ENCODE measurements around the gene ZFAND3.

The ZFAND3 gene

GRCh38 chr6:37894585-37894984 is 75.1 kb downstream of the ZFAND3 start:
- DNase-seq (ENCODE audit: low read depth): no peak

DNA sequence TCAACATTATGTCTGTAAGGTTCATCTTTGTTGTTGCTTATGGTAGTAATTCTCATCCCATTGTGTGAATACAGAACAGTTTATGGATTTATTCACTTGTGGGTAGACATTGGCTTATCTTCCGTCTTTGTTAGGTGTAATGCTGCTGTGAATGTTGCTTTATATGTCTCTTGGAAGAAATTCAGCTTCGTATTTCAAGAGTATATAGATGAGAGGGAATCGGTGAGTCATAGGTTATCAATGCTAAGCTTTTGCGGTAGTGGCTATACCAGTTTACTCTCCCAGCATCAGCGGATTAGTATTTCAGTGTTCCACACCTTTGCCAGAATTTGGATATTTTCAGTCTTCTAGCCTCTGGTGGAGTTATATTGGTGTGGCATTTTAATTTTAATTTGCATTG is 77.8 kb downstream of the ZFAND3 start:
- no peak for DNase-seq (ENCODE audit: low read depth)

- DNase-seq (ENCODE audit: low read depth): no peak
Measured at GRCh38 chr6:37897818-37898515, 78.4 kb downstream of the ZFAND3 start.

DNA sequence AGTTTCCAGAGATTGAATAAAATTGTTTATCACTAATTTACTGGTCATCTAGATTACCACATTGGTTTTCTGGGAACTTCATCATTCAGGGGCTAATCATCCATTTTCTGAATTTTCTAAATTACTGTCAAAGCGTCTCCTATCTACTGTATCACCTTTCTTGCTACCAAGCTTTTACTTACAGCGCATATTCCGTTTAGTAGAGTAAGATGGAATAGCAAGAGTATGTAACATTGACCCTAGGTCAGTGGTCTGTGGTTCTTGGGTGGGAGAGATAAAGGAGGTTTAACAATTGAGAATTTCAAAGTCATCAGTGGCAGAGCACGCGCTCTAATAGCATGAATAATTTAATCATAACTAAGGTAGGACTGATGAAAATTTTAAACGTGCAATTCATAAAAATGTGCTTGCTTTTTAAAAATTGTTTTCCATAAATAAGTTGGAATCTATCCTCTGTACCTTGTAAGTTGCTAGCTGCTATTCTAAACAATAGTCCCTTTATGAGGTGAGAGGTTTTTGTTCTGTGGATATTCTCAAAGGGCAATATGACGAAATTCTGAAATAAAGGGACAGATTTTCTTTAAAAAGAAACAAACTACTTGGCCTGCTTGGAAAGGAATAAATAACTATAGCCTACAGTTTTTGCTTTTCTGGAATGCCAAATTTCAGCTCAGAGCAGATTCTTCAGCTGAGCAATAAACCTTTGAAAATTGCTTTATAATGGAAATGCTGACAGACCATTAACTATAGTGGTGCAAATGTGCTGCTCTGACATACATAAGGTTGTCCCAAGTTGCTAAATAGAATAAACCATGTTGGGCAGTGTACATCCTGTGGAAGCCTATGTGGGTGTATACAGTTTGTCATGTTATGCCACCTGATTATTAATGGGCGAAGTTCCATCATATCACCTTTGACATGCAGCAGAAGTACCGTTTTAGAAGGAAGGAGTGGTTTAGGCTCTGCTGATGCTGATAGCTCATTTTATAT is 84.1 kb downstream of the ZFAND3 start:
- DNase-seq (ENCODE audit: low read depth): no peak

- no peak for DNase-seq (ENCODE audit: low read depth)
Measured at GRCh38 chr6:37904590-37904989, 85.1 kb downstream of the ZFAND3 start.

GRCh38 chr6:37906121-37906520 is 86.6 kb downstream of the ZFAND3 start:
- no peak for DNase-seq (ENCODE audit: low read depth)

- DNase-seq (ENCODE audit: low read depth): no peak
Measured at GRCh38 chr6:37910998-37911397, 91.5 kb downstream of the ZFAND3 start.

DNA sequence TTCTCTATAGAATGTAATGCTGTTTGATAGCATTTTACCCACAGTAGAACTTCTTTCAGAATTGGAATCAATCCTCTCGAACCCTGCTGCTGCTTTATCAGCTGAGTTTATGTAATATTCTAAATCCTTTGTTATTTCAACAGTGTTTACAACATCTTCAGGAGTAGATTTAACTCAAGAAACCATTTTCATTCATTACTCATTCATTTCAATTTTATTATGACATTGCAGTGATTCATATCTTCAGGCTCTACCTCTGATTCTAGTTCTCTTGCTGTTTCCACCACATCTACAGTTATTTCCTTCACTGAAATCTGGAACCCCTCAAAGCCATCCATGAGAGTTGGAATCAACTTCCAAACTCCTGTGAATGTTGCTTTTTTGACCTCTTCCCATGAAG is 93.7 kb downstream of the ZFAND3 start:
- DNase-seq (ENCODE audit: low read depth): no peak

GRCh38 chr6:37915463-37915862 is 95.9 kb downstream of the ZFAND3 start:
- no peak for DNase-seq (ENCODE audit: low read depth)

GRCh38 chr6:37916149-37916548 is 96.6 kb downstream of the ZFAND3 start:
- no peak for DNase-seq (ENCODE audit: low read depth)

DNA sequence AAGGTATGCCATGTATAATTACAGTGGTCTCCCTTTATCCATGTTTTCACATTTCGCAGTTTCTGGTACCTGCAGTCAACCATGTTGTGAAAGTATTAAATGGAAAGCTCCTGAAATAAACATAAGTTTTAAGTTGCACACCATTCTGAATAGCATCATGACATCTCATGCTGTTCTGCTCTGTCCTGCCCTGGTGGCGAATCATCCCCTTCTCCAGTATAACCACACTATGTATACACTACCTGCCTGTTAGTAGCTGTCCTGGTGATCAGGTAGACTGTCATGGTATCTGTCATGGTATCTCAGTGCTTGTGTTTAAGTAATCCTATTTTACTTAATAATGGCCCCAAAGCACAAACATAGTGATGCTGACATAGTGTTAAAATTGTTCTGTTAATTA is 97.1 kb downstream of the ZFAND3 start:
- no peak for DNase-seq (ENCODE audit: low read depth)

DNA sequence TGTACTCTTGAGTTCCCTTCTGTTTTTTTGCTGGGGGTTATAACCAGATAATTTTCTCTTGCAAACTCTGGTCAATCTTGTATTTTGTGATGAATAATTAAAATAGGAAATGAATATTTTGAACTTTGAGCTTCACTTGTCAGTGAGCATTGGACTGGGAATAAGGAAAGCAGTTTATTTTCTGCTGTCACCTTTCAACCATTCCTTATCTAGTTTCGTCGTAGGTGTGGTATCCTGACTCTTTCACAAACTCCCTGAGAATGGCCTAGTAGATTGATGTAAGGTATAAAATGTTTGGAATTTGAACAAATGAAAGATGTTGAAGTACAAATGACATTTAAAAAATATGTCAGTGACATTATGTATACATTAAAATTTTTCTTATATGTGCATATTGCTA is 98.0 kb downstream of the ZFAND3 start:
- no peak for DNase-seq (ENCODE audit: low read depth)

- DNase-seq (ENCODE audit: low read depth): peak; percentile 30
Measured at GRCh38 chr6:37919417-37920157, 100.1 kb downstream of the ZFAND3 start.

DNA sequence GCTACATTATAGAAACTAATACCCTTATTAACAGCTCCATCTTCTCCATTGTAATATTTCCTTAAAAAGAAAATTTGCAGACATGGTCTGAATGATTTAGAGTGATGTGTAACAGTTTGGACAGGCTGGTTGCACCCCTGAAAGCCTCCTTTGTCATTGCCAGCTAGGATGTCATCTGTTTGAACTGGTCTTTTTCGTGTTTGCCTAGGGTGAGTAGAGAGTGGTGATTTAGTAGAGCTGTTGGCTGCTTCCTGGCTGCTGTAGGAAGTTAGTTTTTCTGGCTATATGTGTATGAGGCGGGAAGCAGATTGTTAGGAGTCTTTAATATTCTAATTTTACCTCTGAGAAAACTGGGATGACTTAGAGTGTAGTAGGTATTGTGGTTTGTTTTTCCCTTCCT is 101.1 kb downstream of the ZFAND3 start:
- DNase-seq (ENCODE audit: low read depth): no peak

GRCh38 chr6:37922563-37922962 is 103.0 kb downstream of the ZFAND3 start:
- DNase-seq (ENCODE audit: low read depth): no peak

GRCh38 chr6:37923514-37923913 is 104.0 kb downstream of the ZFAND3 start:
- DNase-seq (ENCODE audit: low read depth): no peak

DNA sequence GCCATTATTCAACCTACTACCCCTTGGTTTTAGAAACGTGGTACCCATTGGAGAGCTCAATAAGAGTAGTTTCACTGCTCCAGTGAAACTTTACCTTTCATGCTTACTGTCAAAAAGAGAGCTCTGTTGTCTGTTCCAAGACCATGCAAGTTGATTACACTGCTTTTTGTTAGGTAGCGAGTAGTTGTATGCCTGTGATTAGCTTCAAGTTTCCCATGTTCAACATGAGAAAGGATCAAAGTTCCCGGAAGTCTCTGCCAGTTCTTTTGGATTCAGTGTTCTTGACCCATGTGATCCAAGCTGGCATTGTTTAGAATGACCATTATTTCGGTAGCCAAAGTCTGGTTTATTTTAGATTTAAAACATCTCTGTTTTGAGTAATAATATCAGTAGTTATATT is 107.1 kb downstream of the ZFAND3 start:
- DNase-seq (ENCODE audit: low read depth): no peak

DNA sequence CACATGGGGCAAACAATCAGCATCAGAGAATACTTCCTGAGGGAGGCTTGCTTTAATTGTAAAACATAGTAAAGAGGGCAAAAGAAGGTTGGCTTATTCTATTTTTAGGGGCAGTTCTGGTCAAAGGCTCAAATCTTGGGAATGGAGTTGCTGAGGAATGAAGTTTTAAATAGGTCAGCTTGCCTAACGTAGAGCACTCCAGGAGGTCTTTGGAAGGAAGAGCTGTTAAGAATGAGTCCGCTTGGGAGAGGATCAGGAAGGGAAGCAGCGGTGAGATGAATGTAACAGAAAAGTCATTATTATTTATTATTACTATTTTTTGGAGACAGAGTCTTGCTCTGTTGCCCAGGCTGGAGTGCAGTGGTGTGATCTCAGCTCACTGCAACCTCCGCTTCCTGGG is 108.7 kb downstream of the ZFAND3 start:
- DNase-seq (ENCODE audit: low read depth): no peak

DNA sequence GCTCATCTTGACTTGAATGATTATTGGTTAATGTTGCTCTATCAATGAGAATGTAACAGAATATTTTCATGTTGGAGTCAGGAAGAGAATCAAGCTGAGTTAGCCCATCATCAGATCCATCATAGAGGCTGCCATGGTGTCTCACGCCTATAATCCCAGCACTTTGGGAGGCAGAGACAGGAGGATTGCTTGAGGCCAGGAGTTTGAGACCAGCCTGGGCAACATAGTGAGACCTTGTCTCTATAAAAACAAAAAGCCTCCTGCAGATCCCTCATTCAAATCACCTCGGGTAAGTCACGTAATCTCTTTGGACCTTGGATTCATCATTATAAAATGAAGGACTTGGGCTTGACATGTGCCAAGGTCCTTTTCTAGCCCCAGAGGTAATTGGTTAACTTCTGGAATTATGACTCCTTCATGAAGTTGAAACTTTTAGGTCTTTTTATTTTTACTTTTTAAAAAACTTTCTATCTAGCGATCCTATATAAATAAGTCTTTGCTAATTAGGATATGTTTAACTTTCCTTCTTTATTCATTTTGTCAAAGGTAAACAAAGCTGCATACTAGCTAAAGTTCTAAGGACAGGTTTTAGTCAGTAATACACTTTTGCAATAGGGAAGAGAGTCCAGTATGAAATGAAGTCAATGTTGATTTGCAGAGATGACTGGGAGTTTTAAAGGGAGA is 110.9 kb downstream of the ZFAND3 start:
- DNase-seq (ENCODE audit: low read depth): no peak

- DNase-seq (ENCODE audit: low read depth): no peak
Measured at GRCh38 chr6:37931066-37931465, 111.5 kb downstream of the ZFAND3 start.

DNA sequence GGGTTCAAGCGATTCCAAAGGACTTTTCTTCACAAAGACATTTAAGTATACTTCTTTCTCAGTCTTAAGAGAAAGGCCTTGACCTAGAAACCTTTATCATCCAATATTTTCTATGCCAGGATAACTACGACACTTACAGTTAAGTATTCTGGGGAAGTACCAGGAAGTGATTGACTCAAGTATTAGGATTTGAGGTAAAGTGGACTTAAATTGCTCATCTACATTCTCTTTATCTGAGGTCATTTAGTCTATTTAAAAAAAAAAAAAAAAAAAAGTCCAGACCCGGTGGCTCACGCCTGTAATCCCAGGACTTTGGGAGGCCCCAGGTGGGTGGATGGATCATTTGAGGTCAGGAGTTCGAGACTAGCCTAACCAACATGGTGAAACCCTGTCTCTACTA is 114.7 kb downstream of the ZFAND3 start:
- DNase-seq (ENCODE audit: low read depth): no peak

DNA sequence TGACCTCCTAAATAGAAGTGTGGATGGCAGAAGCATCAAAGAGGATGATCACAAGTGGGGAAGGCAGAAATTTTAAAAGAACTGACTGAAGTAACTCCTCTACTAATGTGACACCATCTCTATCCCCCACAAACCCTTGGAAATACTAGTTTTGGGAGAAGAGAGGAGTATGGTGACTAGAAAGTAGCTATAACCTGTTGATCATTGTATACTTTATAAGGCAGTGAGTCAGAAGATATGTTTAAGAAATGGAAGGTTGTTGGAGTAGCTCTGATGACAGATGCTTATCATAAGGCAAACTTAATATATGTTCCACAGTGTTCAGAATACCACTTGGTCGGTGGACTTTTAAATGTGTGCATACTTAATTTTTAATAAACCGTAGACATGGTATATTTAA is 116.6 kb downstream of the ZFAND3 start:
- DNase-seq (ENCODE audit: low read depth): no peak
